HPDE6-E6E7 (cell line): ENCODE results near the gene ASPG.

ENCODE experiments used
- DNase-seq: peaks from one replicate; pipeline ENCODE4 v3.0.0; 2011; ENCODE audit warnings: missing footprints; ENCODE audit errors: extremely low spot score

Gene ASPG

GRCh38 chr14:104085032-104085888 lies at the start of gene ASPG:
Gene ASPG (plus strand): TSS chr14:104085700. CDS start chr14:104085771, 71 bp downstream.
- DNase-seq = no peak

- no peak for DNase-seq
These were observed 49.3 kb upstream of the ASPG start for GRCh38 chr14:104036212-104036611.

- DNase-seq = no peak
These were observed 48.4 kb upstream of the ASPG start for GRCh38 chr14:104037074-104037473.

GRCh38 chr14:104037903-104038302 lies 47.6 kb upstream of the ASPG start:
- DNase-seq = no peak

GRCh38 chr14:104039214-104039613 lies 46.3 kb upstream of the ASPG start:
- no peak for DNase-seq

GRCh38 chr14:104040539-104040938 lies 45.0 kb upstream of the ASPG start:
- no peak for DNase-seq

GRCh38 chr14:104041430-104042104 lies 43.9 kb upstream of the ASPG start:
- DNase-seq = no peak

GRCh38 chr14:104044016-104044415 lies 41.5 kb upstream of the ASPG start:
- DNase-seq = no peak

- DNase-seq = no peak
These were observed 37.7 kb upstream of the ASPG start for GRCh38 chr14:104047761-104048160.

- DNase-seq = no peak
These were observed 36.6 kb upstream of the ASPG start for GRCh38 chr14:104048758-104049507.

GRCh38 chr14:104049576-104050240 lies 35.8 kb upstream of the ASPG start:
- DNase-seq = no peak

GRCh38 chr14:104051092-104051813 lies 34.2 kb upstream of the ASPG start:
- DNase-seq = no peak

GRCh38 chr14:104054222-104054905 lies 31.1 kb upstream of the ASPG start:
- no peak for DNase-seq

GRCh38 chr14:104062281-104062680 lies 23.2 kb upstream of the ASPG start:
- DNase-seq = no peak

- no peak for DNase-seq
These were observed 21.5 kb upstream of the ASPG start for GRCh38 chr14:104064003-104064402.

GRCh38 chr14:104066279-104066678 lies 19.2 kb upstream of the ASPG start:
- no peak for DNase-seq

- no peak for DNase-seq
These were observed 18.7 kb upstream of the ASPG start for GRCh38 chr14:104066719-104067295.

- DNase-seq = no peak
These were observed 16.0 kb upstream of the ASPG start for GRCh38 chr14:104069541-104069940.

- DNase-seq = no peak
These were observed 12.9 kb upstream of the ASPG start for GRCh38 chr14:104072586-104072985.

GRCh38 chr14:104073764-104074163 lies 11.7 kb upstream of the ASPG start:
- DNase-seq = no peak
